Lower lobe of right lung (tissue), 2 donors: ENCODE results near the gene PXYLP1. TPM values are rescaled to one million over a fixed set of nuclear protein-coding genes. Genes with fewer than 3 reads are reported as not detected.

Experiments used
- ATAC-seq, 2 donors: fragments of 200-7000 bp; cut with Tn5 transposase; one replicate each; pipeline ENCODE4 v1.9.1; 2020 to 2022; ENCODE audit warnings: mild to moderate bottlenecking in 2 of 2, moderate library complexity in 2 of 2
- DNase-seq: peaks from one replicate; pipeline ENCODE4 v3.0.0-alpha.2; 2020
- H3K27ac ChIP-seq: fragments of 200-600 bp; one replicate; pipeline ENCODE4 v1.8.0; 2022
- H3K27me3 ChIP-seq: fragments of 200-600 bp; one replicate; pipeline ENCODE4 v1.8.0; 2022; ENCODE audit warnings: low read depth
- H3K36me3 ChIP-seq: fragments of 200-600 bp; one replicate; pipeline ENCODE4 v1.8.0; 2022; ENCODE audit warnings: mild to moderate bottlenecking
- H3K4me1 ChIP-seq: fragments of 200-600 bp; one replicate; pipeline ENCODE4 v1.8.0; 2022
- H3K4me3 ChIP-seq: fragments of 200-600 bp; one replicate; pipeline ENCODE4 v1.8.0; 2022; ENCODE audit warnings: mild to moderate bottlenecking
- H3K9me3 ChIP-seq: fragments of 200-600 bp; one replicate; pipeline ENCODE4 v1.8.0; 2022
- CTCF ChIP-seq: fragments of 200-600 bp; IDR thresholded peaks from one replicate; pipeline ENCODE4 v1.8.0; 2022; ENCODE audit warnings: antibody characterized with exemption, mild to moderate bottlenecking
- intact Hi-C: fragments of 100-400 bp; cut with DNase I; formaldehyde crosslinking; loops from one replicate; pipeline ENCODE4 v1.11.0; 2022
- total RNA-seq: library from RNA; stranded (reverse); fragmentation: NEBNext Ultra II Directional; extraction: Animal tissue kit (Norgen Biotek cat#: 25700); gene quantifications from one replicate; pipeline ENCODE4 v1.2.1, GENCODE V29; 2021
- donor health status: DM: no; HTN: yes; CAD: no; lungs with severe emphysema.

PXYLP1 gene
- total RNA-seq, 1 donor from 2014 or later, result 8.9 TPM

GRCh38 chr3:141240687-141241615, 9.3 kb downstream of the PXYLP1 start:
- Histone ChIP-seq H3K27ac (no peak overlapping the region), H3K4me3 (no peak overlapping the region), H3K27me3 (no peaks in the 10 kb centered on the region), H3K36me3 (no peaks in the 10 kb centered on the region), H3K9me3 (no peaks in the 10 kb centered on the region), H3K4me1 (no peaks in the 10 kb centered on the region)
- TF ChIP-seq CTCF, result no peak
- DNase-seq (no peak), ATAC-seq (no peak)
- intact Hi-C loops, result no loop called here

GRCh38 chr3:141241616-141242376, 10.2 kb downstream of the PXYLP1 start:
- H3K27me3 ChIP-seq, result no peaks in the 10 kb centered on the region
- no peaks in the 10 kb centered on the region for H3K9me3 ChIP-seq
- intact Hi-C loops, result no loop called here
- H3K36me3 ChIP-seq, result no peaks in the 10 kb centered on the region
- no peak for DNase-seq
- H3K4me3 ChIP-seq, result no peak overlapping the region
- H3K4me1 ChIP-seq, result no peaks in the 10 kb centered on the region
- TF ChIP-seq CTCF, result no peak
- ATAC-seq, result no peak
- H3K27ac ChIP-seq, result no peak overlapping the region

- DNase-seq (no peak), ATAC-seq (no peak)
- Histone ChIP-seq H3K9me3 (no peaks in the 10 kb centered on the region), H3K4me3 (no peak overlapping the region), H3K4me1 (no peaks in the 10 kb centered on the region), H3K27ac (no peak overlapping the region), H3K27me3 (no peaks in the 10 kb centered on the region), H3K36me3 (no peaks in the 10 kb centered on the region)
- no peak for TF ChIP-seq CTCF
- intact Hi-C loops, result no loop called here
These were observed 10.9 kb downstream of the PXYLP1 start for GRCh38 chr3:141242377-141243092.

GRCh38 chr3:141243271-141243707, 11.7 kb downstream of the PXYLP1 start:
- intact Hi-C loops, result no loop called here
- H3K9me3 ChIP-seq, result no peaks in the 10 kb centered on the region
- TF ChIP-seq CTCF, result no peak
- H3K27ac ChIP-seq, result no peak overlapping the region
- no peaks in the 10 kb centered on the region for H3K36me3 ChIP-seq
- H3K27me3 ChIP-seq, result no peaks in the 10 kb centered on the region
- ATAC-seq (peak in 1 of 2 donors; percentile 8), DNase-seq (no peak)
- no peaks in the 10 kb centered on the region for H3K4me1 ChIP-seq
- H3K4me3 ChIP-seq, result no peak overlapping the region

- no peak for TF ChIP-seq CTCF
- DNase-seq (no peak), ATAC-seq (no peak)
- H3K36me3 ChIP-seq, result no peaks in the 10 kb centered on the region
- H3K9me3 ChIP-seq, result no peaks in the 10 kb centered on the region
- no peaks in the 10 kb centered on the region for H3K27me3 ChIP-seq
- H3K4me3 ChIP-seq, result no peak overlapping the region
- intact Hi-C loops, result no loop called here
- no peaks in the 10 kb centered on the region for H3K4me1 ChIP-seq
- no peak overlapping the region for H3K27ac ChIP-seq
These were observed 14.8 kb downstream of the PXYLP1 start for GRCh38 chr3:141246224-141246957.
